GM23248 (cell line): ENCODE measurements around the gene PAFAH1B2.

Experiments used
- EZH2 ChIP-seq: fragments of 200-600 bp; sonication (generic); IDR thresholded peaks from 2 replicates; pipeline ENCODE4 v1.6.1; 2018; ENCODE audit warnings: antibody characterized with exemption, mild to moderate bottlenecking; ENCODE audit not compliant: insufficient read depth, poor library complexity, severe bottlenecking
- EZH2phosphoT487 ChIP-seq: fragments of 200-600 bp; sonication (generic); IDR thresholded peaks from 2 replicates; pipeline ENCODE4 v1.6.1; 2018; ENCODE audit warnings: antibody characterized with exemption, moderate library complexity, mild to moderate bottlenecking, low read depth; ENCODE audit not compliant: insufficient read depth

- no peak for TF ChIP-seq EZH2phosphoT487
- TF ChIP-seq EZH2 = no peak
These were observed 47.8 kb downstream of the PAFAH1B2 start for GRCh38 chr11:117191680-117192400.
